Stomach (tissue), 9 donors: ENCODE measurements around the gene FLNA. TPM values are rescaled to one million over a fixed set of nuclear protein-coding genes. Genes with fewer than 3 reads are reported as not detected.

Source experiments
- DNase-seq, 2 donors: peaks; one replicate each; pipeline versions ENCODE4 v3.0.0 to v3.0.0-alpha.2; 2013 to 2019
- H3K27ac ChIP-seq, 5 donors: fragments of 200-600 bp in 4 of 5; sonication (generic) in 4 of 5; one replicate each; pipeline ENCODE4 v1.5.1; 2013 to 2019; ENCODE audit warnings: mild to moderate bottlenecking in 1 of 5, moderate library complexity in 1 of 5
- H3K27me3 ChIP-seq, 3 donors: fragments of 200-600 bp; sonication (generic); one replicate each; pipeline ENCODE4 v1.5.1; 2017 to 2019; ENCODE audit warnings: mixed run types in 1 of 3
- H3K36me3 ChIP-seq, 4 donors: fragments of 200-600 bp; sonication (generic); 1 replicate in 3 of 4; 2 replicates in 1 of 4; pipeline ENCODE4 v1.5.1; 2016 to 2019
- H3K4me1 ChIP-seq, 4 donors: fragments of 200-600 bp; sonication (generic); one replicate each; pipeline ENCODE4 v1.5.1; 2016 to 2019
- H3K4me3 ChIP-seq, 4 donors: fragments of 200-600 bp; sonication (generic) in 3 of 4; one replicate each; pipeline ENCODE4 v1.5.1; 2016 to 2019; ENCODE audit warnings: mild to moderate bottlenecking in 1 of 4
- H3K9me3 ChIP-seq, 4 donors: fragments of 200-600 bp; sonication (generic); one replicate each; pipeline ENCODE4 v1.5.1; 2016 to 2019
- EP300 ChIP-seq: sonication (generic); formaldehyde crosslinking; IDR thresholded peaks from one replicate; pipeline ENCODE4 v1.6.1; 2017; ENCODE audit warnings: antibody characterized with exemption
- POLR2A ChIP-seq, 4 donors: fragments of 450-650 bp; IDR thresholded peaks; one replicate each; pipeline ENCODE4 v1.6.1; 2016; ENCODE audit warnings: antibody characterized with exemption in 4 of 4, control low read depth in 2 of 4, mild to moderate bottlenecking in 1 of 4, moderate library complexity in 1 of 4
- POLR2AphosphoS5 ChIP-seq, 3 donors: sonication (generic); formaldehyde crosslinking; IDR thresholded peaks; one replicate each; pipeline ENCODE4 v1.6.1; 2016; ENCODE audit warnings: antibody characterized with exemption in 3 of 3
- WGBS, 5 donors: extraction: QIAGEN DNeasy Blood & Tissue Kit in 3 of 5; methylation state at CpG; one replicate each; pipeline versions ENCODE4 v1.1.5 to v1.1.7; 2013 to 2018; 5-methylcytosine and 5-hydroxymethylcytosine counted together
- intact Hi-C: fragments of 100-400 bp; cut with DNase I; formaldehyde crosslinking; loops from one replicate; pipeline ENCODE4 v1.15.1; 2023; ENCODE audit warnings: low total_unique reads
- polyA plus RNA-seq, 3 donors: library from polyadenylated mRNA; stranded (reverse); fragments of 200-250 nt; gene quantifications; one replicate each; pipeline ENCODE4 v1.2.3, GENCODE V29; 2013
- total RNA-seq, 5 donors: library from RNA; depleted of rRNA; stranded (reverse); fragments of >200 nt; gene quantifications; one replicate each; pipeline versions ENCODE4 v1.1.0 to v1.2.3, GENCODE V29; 2014 to 2016
- TF ChIP-seq, protein P1 (sequence below), 7 experiments: fragments of 450-650 bp in 4 of 7; fragments of 200-600 bp in 3 of 7; sonication (generic) in 3 of 7; IDR thresholded peaks; one replicate each; pipeline ENCODE4 v1.5.1; 2016 to 2019; ENCODE audit warnings: antibody characterized with exemption in 7 of 7, control low read depth in 2 of 7, mild to moderate bottlenecking in 1 of 7
- donor health status: healthy with polysubstance abuse.
- donor health status: Bipolar disorder and iron deficiency.
- donor health status: healthy.

The FLNA gene
- total and polyA plus RNA-seq, 8 donors, result 89.2 to 3,511 (median 1,483) TPM

DNA sequence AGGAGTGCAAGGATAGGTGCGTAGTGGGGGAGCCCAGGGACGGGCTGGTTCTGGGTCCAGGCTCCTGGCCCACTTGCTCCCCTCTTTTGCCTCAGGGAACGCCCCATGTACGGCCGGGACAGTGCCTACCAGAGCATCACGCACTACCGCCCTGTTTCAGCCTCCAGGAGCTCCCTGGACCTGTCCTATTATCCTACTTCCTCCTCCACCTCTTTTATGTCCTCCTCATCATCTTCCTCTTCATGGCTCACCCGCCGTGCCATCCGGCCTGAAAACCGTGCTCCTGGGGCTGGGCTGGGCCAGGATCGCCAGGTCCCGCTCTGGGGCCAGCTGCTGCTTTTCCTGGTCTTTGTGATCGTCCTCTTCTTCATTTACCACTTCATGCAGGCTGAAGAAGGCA, 6.4 kb upstream of the FLNA start:
- WGBS, 5 donors, result 74 to 86% (median 83%) methylated on average over 13 to 14 of the region's 14 CpGs
- no peaks in the 10 kb centered on the region for H3K27me3 ChIP-seq
- no peak for TF ChIP-seq POLR2AphosphoS5 (IDR thresholded peaks at IDR 0.05)
- no peak for TF ChIP-seq POLR2A (IDR thresholded peaks at IDR 0.05)
- no peak for TF ChIP-seq EP300
- TF ChIP-seq, protein P1, sequence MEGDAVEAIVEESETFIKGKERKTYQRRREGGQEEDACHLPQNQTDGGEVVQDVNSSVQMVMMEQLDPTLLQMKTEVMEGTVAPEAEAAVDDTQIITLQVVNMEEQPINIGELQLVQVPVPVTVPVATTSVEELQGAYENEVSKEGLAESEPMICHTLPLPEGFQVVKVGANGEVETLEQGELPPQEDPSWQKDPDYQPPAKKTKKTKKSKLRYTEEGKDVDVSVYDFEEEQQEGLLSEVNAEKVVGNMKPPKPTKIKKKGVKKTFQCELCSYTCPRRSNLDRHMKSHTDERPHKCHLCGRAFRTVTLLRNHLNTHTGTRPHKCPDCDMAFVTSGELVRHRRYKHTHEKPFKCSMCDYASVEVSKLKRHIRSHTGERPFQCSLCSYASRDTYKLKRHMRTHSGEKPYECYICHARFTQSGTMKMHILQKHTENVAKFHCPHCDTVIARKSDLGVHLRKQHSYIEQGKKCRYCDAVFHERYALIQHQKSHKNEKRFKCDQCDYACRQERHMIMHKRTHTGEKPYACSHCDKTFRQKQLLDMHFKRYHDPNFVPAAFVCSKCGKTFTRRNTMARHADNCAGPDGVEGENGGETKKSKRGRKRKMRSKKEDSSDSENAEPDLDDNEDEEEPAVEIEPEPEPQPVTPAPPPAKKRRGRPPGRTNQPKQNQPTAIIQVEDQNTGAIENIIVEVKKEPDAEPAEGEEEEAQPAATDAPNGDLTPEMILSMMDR (IDR thresholded peaks at IDR 0.05), result no peak
- peaks cover 0 to 14% (median 7%) of the 10 kb centered on the region in 4 donors for H3K36me3 ChIP-seq
- no peaks in the 10 kb centered on the region for H3K9me3 ChIP-seq
- intact Hi-C loops, result no loop called here
- peaks cover 0 to 29% (median 26%) of the 10 kb centered on the region in 4 donors for H3K4me1 ChIP-seq
- peak overlapping the region; percentile 59 to 75 (median 64) for H3K4me3 ChIP-seq
- peak overlapping the region in 4 of 5 donors; percentile 97 to 99 (median 98) for H3K27ac ChIP-seq
- DNase-seq, result no peak

DNA sequence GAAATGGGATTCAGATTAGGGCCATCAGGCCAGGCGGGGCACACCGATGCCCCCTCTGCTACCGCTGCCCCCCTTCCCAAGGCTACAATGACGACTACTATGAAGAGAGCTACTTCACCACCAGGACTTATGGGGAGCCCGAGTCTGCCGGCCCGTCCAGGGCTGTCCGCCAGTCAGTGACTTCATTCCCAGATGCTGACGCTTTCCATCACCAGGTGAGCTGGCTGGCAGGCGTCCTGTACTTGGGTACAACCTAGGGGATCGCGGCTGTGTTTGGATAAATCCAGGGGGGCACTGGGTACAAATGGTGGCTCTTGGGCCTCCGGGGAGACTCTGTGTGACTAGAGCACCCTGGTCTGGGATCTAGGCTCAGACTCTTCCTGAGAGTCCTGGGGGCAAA, 5.7 kb upstream of the FLNA start:
- Histone ChIP-seq H3K27ac (peak overlapping the region; percentile 33 to 99 (median 98)), H3K4me1 (peaks cover 0 to 32% (median 26%) of the 10 kb centered on the region in 4 donors), H3K27me3 (no peaks in the 10 kb centered on the region), H3K36me3 (peaks cover 0 to 14% (median 7%) of the 10 kb centered on the region in 4 donors), H3K4me3 (peak overlapping the region; percentile 59 to 75 (median 64)), H3K9me3 (no peaks in the 10 kb centered on the region)
- intact Hi-C loops, result no loop called here
- TF ChIP-seq POLR2A (IDR thresholded peaks at IDR 0.05) (no peak), POLR2AphosphoS5 (IDR thresholded peaks at IDR 0.05) (no peak)
- TF ChIP-seq, protein P1 (IDR thresholded peaks at IDR 0.05), result no peak
- WGBS, 5 donors, result 24 to 50% (median 27%) methylated on average over 6 to 13 of the region's 13 CpGs
- peak in 1 of 2 donors; percentile 49 for DNase-seq

DNA sequence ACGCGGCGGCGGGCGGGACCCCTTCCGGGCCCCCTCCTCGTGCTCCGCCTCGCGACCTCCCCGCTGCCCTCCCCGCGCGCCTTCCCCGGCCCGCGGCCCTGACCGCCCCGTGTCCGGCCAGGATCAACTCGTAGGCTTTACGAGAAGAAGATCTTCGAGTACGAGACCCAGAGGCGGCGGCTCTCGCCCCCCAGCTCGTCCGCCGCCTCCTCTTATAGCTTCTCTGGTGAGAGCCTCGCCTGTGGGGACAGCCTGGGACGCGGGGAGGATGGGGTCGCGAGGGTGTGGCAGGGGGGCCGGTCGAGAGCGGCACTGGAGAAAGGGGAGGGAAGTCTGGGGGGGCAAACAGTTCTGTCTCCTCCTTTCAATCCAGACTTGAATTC, 5.1 kb upstream of the FLNA start:
- Histone ChIP-seq H3K9me3 (no peaks in the 10 kb centered on the region), H3K36me3 (peaks cover 0 to 14% (median 7%) of the 10 kb centered on the region in 4 donors), H3K27ac (peak overlapping the region; percentile 86 to 99 (median 98)), H3K4me3 (peak overlapping the region; percentile 59 to 75 (median 64)), H3K4me1 (peaks cover 4 to 38% (median 29%) of the 10 kb centered on the region in 4 donors), H3K27me3 (no peaks in the 10 kb centered on the region)
- TF ChIP-seq POLR2AphosphoS5 (IDR thresholded peaks at IDR 0.05) (no peak), EP300 (no peak), POLR2A (IDR thresholded peaks at IDR 0.05) (no peak)
- TF ChIP-seq, protein P1 (IDR thresholded peaks at IDR 0.05), result no peak
- DNase-seq, result peak in 1 of 2 donors; percentile 44
- intact Hi-C loops, result no loop called here
- WGBS, 5 donors, result 0 to 51% (median 4%) methylated on average over 10 to 38 of the region's 38 CpGs

DNA sequence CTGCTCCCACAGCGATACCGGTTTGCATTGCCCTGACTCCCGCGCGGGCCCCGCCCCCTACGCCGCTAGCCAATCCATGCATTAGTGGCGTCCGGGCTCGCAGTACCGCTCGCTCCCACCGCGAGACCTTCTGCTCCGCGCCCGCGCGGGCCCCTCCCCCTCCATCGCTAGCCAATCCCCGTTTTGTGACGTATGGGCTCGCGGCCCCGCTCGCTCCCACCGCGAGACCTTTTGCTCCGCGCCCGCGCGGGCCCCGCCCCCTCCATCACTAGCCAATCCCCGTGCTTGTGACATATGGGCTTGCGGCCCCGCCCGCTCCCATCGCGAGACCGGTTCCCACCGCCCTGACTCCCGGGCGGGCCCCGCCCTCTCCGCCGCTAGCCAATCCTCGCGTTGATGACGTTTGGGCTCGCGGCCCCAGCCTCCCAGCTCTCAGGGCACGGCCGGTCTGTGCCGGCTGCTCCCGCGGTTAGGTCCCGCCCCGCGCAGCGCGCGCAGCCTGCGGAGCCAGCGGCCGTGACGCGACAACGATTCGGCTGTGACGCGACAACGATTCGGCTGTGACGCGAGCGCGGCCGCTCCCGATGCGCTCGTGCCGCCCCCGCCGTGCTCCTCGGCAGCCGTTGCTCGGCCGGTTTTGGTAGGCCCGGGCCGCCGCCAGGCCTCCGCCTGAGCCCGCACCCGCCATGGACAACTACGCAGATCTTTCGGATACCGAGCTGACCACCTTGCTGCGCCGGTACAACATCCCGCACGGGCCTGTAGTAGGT, 4.5 kb upstream of the FLNA start, which contains the start of gene EMD:
TSS of gene EMD (plus strand) at position 497 of the 770 bp plus-strand sequence. CDS start at position 687, 190 bp downstream.
- Histone ChIP-seq H3K27me3 (no peaks in the 10 kb centered on the region), H3K36me3 (peaks cover 0 to 14% (median 7%) of the 10 kb centered on the region in 4 donors), H3K27ac (peak within 1 kb of the TSS; percentile 96 to 99 (median 98)), H3K4me3 (peak within 1 kb of the TSS; percentile 59 to 75 (median 64)), H3K9me3 (no peaks in the 10 kb centered on the region), H3K4me1 (peaks cover 4 to 42% (median 30%) of the 10 kb centered on the region in 4 donors)
- 0 to 53% (median 6%) methylated on average over 17 to 99 of the region's 103 CpGs for WGBS, 5 donors
- TF ChIP-seq POLR2AphosphoS5 (IDR thresholded peaks at IDR 0.05), result peak; percentile 86 to 94 (median 91)
- TF ChIP-seq POLR2A (IDR thresholded peaks at IDR 0.05), result peak in 1 of 4 donors; percentile 31
- TF ChIP-seq, protein P1 (IDR thresholded peaks at IDR 0.05), result no peak
- peak; percentile 26 for TF ChIP-seq EP300
- intact Hi-C loops, result no loop called here
- DNase-seq, result peak; percentile 96 to 99
